Upper lobe of left lung (tissue), 6 donors: ENCODE results near the gene NSUN3. TPM values are rescaled to one million over a fixed set of nuclear protein-coding genes. Genes with fewer than 3 reads are reported as not detected.
A peak's percentile ranks its signal among the peaks of the same experiment; 100 is the strongest.

Experiments
- ATAC-seq, 2 donors: fragments of 200-7000 bp; cut with Tn5 transposase; one replicate each; pipeline ENCODE4 v1.9.1; 2022; ENCODE audit warnings: mild to moderate bottlenecking in 2 of 2, moderate library complexity in 2 of 2; ENCODE audit not compliant: low FRiP score in 2 of 2
- DNase-seq, 2 donors: peaks; one replicate each; pipeline ENCODE4 v3.0.0-alpha.2; 2019 to 2020
- H3K27ac ChIP-seq, 4 donors: fragments of 200-600 bp; sonication (generic); one replicate each; pipeline ENCODE4 v1.5.1; 2016 to 2019
- H3K27me3 ChIP-seq, 4 donors: fragments of 200-600 bp; sonication (generic); one replicate each; pipeline ENCODE4 v1.5.1; 2017 to 2019
- H3K36me3 ChIP-seq, 4 donors: fragments of 200-600 bp; sonication (generic); one replicate each; pipeline ENCODE4 v1.5.1; 2016 to 2019
- H3K4me1 ChIP-seq, 4 donors: fragments of 200-600 bp; sonication (generic); one replicate each; pipeline ENCODE4 v1.5.1; 2018 to 2019
- H3K4me3 ChIP-seq, 4 donors: fragments of 200-600 bp; sonication (generic); one replicate each; pipeline ENCODE4 v1.5.1; 2017 to 2019; ENCODE audit warnings: mild to moderate bottlenecking in 2 of 4, moderate library complexity in 1 of 4
- H3K9me3 ChIP-seq, 4 donors: fragments of 200-600 bp; sonication (generic); one replicate each; pipeline ENCODE4 v1.5.1; 2018 to 2019
- EP300 ChIP-seq, 4 donors: sonication (generic); formaldehyde crosslinking; IDR thresholded peaks; one replicate each; pipeline ENCODE4 v1.5.1; 2017; ENCODE audit warnings: antibody characterized with exemption in 4 of 4, control low read depth in 2 of 4
- POLR2A ChIP-seq, 4 donors: fragments of 450-650 bp; IDR thresholded peaks; one replicate each; pipeline ENCODE4 v1.5.1; 2016 to 2017; ENCODE audit warnings: antibody characterized with exemption in 4 of 4, mild to moderate bottlenecking in 2 of 4
- POLR2AphosphoS5 ChIP-seq, 2 donors: sonication (generic); formaldehyde crosslinking; IDR thresholded peaks; one replicate each; pipeline ENCODE4 v1.5.1; 2017; ENCODE audit warnings: antibody characterized with exemption in 2 of 2
- WGBS, 2 donors: methylation state at CpG; one replicate each; pipeline ENCODE4 v1.1.5; 2017 to 2018; 5-methylcytosine and 5-hydroxymethylcytosine counted together
- total RNA-seq, 6 donors: library from RNA; depleted of rRNA in 4 of 6; stranded (reverse); fragments of >200 nt in 4 of 6; gene quantifications; one replicate each; pipeline versions ENCODE4 v1.1.0 to v1.2.1, GENCODE V29; 2016 to 2021
- TF ChIP-seq, protein P1 (sequence below), 6 experiments: fragments of 450-650 bp in 4 of 6; fragments of 200-600 bp in 2 of 6; sonication (generic) in 2 of 6; IDR thresholded peaks; one replicate each; pipeline ENCODE4 v1.5.1; 2016 to 2019; ENCODE audit warnings: antibody characterized with exemption in 6 of 6
- donor health status: DM: no; HTN: no; CAD: no; lungs with moderate emphysema.
- donor health status: DM: no; HTN: yes; CAD: no; lungs with severe emphysema.

The NSUN3 gene
- total RNA-seq, 6 donors from 2014 or later, result 5.2 to 24.1 (median 13.9) TPM

DNA sequence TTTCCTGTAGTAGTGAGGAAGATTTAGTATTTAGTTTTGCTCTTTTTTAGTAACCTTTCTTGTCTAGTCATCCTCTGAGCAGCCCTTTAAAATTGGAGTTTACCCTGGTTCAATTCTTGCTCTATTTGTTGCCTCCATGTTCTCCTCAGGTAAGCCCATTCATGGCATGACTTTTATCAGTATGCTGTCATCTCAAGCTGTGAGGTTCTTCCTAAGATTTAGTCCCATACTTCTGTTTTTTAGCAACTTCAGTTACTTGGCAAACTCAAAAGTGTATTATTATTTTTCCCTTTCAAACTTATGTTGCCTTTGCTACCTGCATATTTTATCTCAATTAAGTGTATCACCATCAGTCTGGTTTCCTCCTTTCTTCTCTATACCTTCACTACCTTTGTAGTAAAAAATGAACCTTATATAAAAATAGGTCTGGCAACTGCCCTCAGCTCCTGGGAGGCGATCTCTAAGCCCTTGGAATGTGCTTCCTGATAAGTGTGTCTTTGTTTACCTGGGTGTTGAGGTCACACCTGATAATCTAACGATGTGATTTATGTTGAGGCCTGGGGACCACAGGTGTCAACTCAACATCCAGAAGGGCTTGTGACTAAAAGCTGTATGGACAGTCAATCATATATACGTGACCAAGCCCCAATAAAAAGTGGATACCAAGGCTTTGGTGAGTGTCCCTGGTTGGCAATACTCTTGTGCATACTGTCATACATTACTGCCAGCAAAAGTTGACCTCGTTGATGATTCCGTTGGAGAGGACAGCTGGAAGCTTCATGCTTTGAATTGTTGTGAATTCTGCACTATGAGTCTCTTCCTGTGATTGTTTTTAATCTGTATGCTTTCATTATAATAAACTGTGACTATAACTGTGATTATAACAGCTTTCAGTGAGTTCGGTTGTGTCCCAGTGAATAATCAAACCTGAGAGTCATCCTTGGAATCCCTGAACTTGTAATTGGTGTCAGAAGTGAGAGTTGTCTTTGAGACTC lies 3.9 kb downstream of the NSUN3 start:
- H3K4me1 ChIP-seq, result peaks cover 18 to 41% (median 31%) of the 10 kb centered on the region in 4 donors
- DNase-seq, result no peak
- TF ChIP-seq EP300 (IDR thresholded peaks at IDR 0.05), result no peak
- no peak for TF ChIP-seq POLR2A (IDR thresholded peaks at IDR 0.05)
- TF ChIP-seq, protein P1, sequence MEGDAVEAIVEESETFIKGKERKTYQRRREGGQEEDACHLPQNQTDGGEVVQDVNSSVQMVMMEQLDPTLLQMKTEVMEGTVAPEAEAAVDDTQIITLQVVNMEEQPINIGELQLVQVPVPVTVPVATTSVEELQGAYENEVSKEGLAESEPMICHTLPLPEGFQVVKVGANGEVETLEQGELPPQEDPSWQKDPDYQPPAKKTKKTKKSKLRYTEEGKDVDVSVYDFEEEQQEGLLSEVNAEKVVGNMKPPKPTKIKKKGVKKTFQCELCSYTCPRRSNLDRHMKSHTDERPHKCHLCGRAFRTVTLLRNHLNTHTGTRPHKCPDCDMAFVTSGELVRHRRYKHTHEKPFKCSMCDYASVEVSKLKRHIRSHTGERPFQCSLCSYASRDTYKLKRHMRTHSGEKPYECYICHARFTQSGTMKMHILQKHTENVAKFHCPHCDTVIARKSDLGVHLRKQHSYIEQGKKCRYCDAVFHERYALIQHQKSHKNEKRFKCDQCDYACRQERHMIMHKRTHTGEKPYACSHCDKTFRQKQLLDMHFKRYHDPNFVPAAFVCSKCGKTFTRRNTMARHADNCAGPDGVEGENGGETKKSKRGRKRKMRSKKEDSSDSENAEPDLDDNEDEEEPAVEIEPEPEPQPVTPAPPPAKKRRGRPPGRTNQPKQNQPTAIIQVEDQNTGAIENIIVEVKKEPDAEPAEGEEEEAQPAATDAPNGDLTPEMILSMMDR (IDR thresholded peaks at IDR 0.05), result no peak
- TF ChIP-seq POLR2AphosphoS5 (IDR thresholded peaks at IDR 0.05), result no peak
- no peaks in the 10 kb centered on the region for H3K9me3 ChIP-seq
- ATAC-seq, result no peak
- WGBS, 2 donors, result 70 to 83% methylated on average over 6 of the region's 6 CpGs
- H3K27ac ChIP-seq, result peak overlapping the region in 2 of 4 donors; percentile 17 to 28
- H3K36me3 ChIP-seq, result peaks cover 0 to 14% (median 3%) of the 10 kb centered on the region in 4 donors
- H3K4me3 ChIP-seq, result no peak overlapping the region
- H3K27me3 ChIP-seq, result no peaks in the 10 kb centered on the region

DNA sequence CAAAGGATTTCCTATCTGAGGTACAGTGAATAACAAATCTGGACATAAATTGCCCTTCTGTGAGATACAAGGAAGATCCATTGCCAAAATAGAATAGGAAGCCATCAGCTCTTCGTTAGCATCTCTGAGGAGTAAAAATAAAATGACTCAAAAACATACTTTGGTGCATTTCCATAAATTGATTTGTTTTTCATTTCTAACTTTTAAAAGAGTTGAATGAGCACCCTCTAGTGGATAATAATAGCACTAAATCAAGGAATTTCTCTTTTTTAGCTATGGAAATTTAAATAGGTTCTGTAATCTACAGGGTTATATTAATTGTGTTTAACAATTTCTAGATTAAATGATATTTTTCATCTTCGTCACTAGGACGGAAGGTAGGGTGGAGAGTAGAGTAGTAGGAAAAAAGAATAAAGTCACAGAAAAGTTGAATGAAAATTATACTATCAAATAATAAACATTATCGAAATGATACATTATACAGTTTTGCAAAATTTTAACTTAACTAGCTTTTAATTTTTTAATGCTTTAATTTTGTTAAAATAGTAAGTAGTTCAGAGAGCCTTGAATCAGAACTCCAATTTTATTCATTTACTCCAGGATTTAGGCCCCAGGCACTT lies 6.4 kb downstream of the NSUN3 start:
- WGBS, 2 donors, result 53 to 60% methylated on average over 4 of the region's 4 CpGs

GRCh38 chr3:94070341-94070911 lies 7.6 kb downstream of the NSUN3 start:
- TF ChIP-seq EP300 (IDR thresholded peaks at IDR 0.05) (no peak), POLR2AphosphoS5 (IDR thresholded peaks at IDR 0.05) (no peak), POLR2A (IDR thresholded peaks at IDR 0.05) (no peak)
- TF ChIP-seq, protein P1 (IDR thresholded peaks at IDR 0.05), result no peak
- peaks cover 0 to 17% (median 9%) of the 10 kb centered on the region in 4 donors for H3K4me1 ChIP-seq
- H3K36me3 ChIP-seq, result peaks cover 0 to 20% (median 4%) of the 10 kb centered on the region in 4 donors
- peaks cover 0 to 3% (median 0%) of the 10 kb centered on the region in 4 donors for H3K9me3 ChIP-seq
- no peak overlapping the region for H3K27ac ChIP-seq
- ATAC-seq (no peak), DNase-seq (no peak)
- 89 to 95% methylated on average over 6 of the region's 6 CpGs for WGBS, 2 donors
- no peaks in the 10 kb centered on the region for H3K27me3 ChIP-seq
- H3K4me3 ChIP-seq, result no peak overlapping the region

More for the DNA sequence above, 6.4 kb downstream of the NSUN3 start:
- Histone ChIP-seq H3K9me3 (peaks cover 0 to 2% (median 0%) of the 10 kb centered on the region in 4 donors), H3K27me3 (no peaks in the 10 kb centered on the region), H3K27ac (no peak overlapping the region), H3K4me1 (peaks cover 7 to 28% (median 19%) of the 10 kb centered on the region in 4 donors), H3K4me3 (no peak overlapping the region), H3K36me3 (peaks cover 0 to 20% (median 4%) of the 10 kb centered on the region in 4 donors)
- ATAC-seq (peak in 1 of 2 donors; percentile 57), DNase-seq (no peak)
- TF ChIP-seq EP300 (IDR thresholded peaks at IDR 0.05) (no peak), POLR2A (IDR thresholded peaks at IDR 0.05) (no peak)
- TF ChIP-seq, protein P1 (IDR thresholded peaks at IDR 0.05), result peak; percentile 14 to 53 (median 36)

- ATAC-seq (no peak), DNase-seq (no peak)
- H3K27me3 ChIP-seq, result no peaks in the 10 kb centered on the region
- WGBS, 2 donors, result 90 to 96% methylated on average over 4 of the region's 4 CpGs
- H3K4me3 ChIP-seq, result no peak overlapping the region
- peaks cover 0 to 26% (median 4%) of the 10 kb centered on the region in 4 donors for H3K36me3 ChIP-seq
- peaks cover 0 to 3% (median 0%) of the 10 kb centered on the region in 4 donors for H3K9me3 ChIP-seq
- peaks cover 0 to 6% (median 0%) of the 10 kb centered on the region in 4 donors for H3K4me1 ChIP-seq
- no peak for TF ChIP-seq POLR2AphosphoS5 (IDR thresholded peaks at IDR 0.05)
- TF ChIP-seq, protein P1 (IDR thresholded peaks at IDR 0.05), result no peak
- TF ChIP-seq POLR2A (IDR thresholded peaks at IDR 0.05), result no peak
- no peak for TF ChIP-seq EP300 (IDR thresholded peaks at IDR 0.05)
- no peak overlapping the region for H3K27ac ChIP-seq
Observed at GRCh38 chr3:94071713-94072284, 8.9 kb downstream of the NSUN3 start.
